Hepatocyte (in vitro differentiated cells): ENCODE data around the gene ELAC1. TPM values are rescaled to one million over a fixed set of nuclear protein-coding genes. Genes with fewer than 3 reads are reported as not detected.

Experiments used
- DNase-seq: peaks from one replicate; pipeline ENCODE4 v3.0.0-alpha.2; 2016; ENCODE audit warnings: low spot score
- H2AFZ ChIP-seq: fragments of 200-600 bp; sonication (generic); 2 replicates; pipeline ENCODE4 v1.6.0; 2016; ENCODE audit warnings: antibody characterized with exemption, mild to moderate bottlenecking
- H3K27ac ChIP-seq: fragments of 200-600 bp; sonication (generic); 2 replicates; pipeline ENCODE4 v1.5.1; 2016; ENCODE audit warnings: mild to moderate bottlenecking
- H3K27me3 ChIP-seq: fragments of 200-600 bp; sonication (generic); 2 replicates; pipeline ENCODE4 v1.6.1; 2016
- H3K36me3 ChIP-seq: fragments of 200-600 bp; sonication (generic); replicated peaks from 2 replicates; pipeline ENCODE4 v1.5.1; 2016; ENCODE audit warnings: low read depth; ENCODE audit not compliant: insufficient read depth
- H3K4me1 ChIP-seq: fragments of 200-600 bp; sonication (generic); 2 replicates; pipeline ENCODE4 v1.5.1; 2016; ENCODE audit warnings: mild to moderate bottlenecking, moderate library complexity; ENCODE audit not compliant: insufficient read depth
- H3K4me2 ChIP-seq: fragments of 200-600 bp; sonication (generic); 2 replicates; pipeline ENCODE4 v1.6.0; 2016
- H3K4me3 ChIP-seq: fragments of 200-600 bp; sonication (generic); 2 replicates; pipeline ENCODE4 v1.5.1; 2016; ENCODE audit warnings: mild to moderate bottlenecking
- H3K79me2 ChIP-seq: fragments of 200-600 bp; sonication (generic); 2 replicates; pipeline ENCODE4 v1.6.0; 2017; ENCODE audit warnings: mild to moderate bottlenecking
- H3K9me2 ChIP-seq: fragments of 200-600 bp; sonication (generic); replicated peaks from 2 replicates; pipeline ENCODE4 v1.6.0; 2017; ENCODE audit warnings: mild to moderate bottlenecking; ENCODE audit not compliant: insufficient read depth
- H3K9me3 ChIP-seq: fragments of 200-600 bp; sonication (generic); 2 replicates; pipeline ENCODE4 v1.5.1; 2016; ENCODE audit warnings: low read depth, mild to moderate bottlenecking
- H4K20me1 ChIP-seq: fragments of 200-600 bp; sonication (generic); 2 replicates; pipeline ENCODE4 v1.6.0; 2016; ENCODE audit warnings: mild to moderate bottlenecking; ENCODE audit not compliant: insufficient read depth, poor library complexity, severe bottlenecking
- EZH2 ChIP-seq: fragments of 200-600 bp; sonication (generic); IDR thresholded peaks from 2 replicates; pipeline ENCODE4 v1.6.1; 2016; ENCODE audit warnings: antibody characterized with exemption, mild to moderate bottlenecking, borderline replicate concordance
- EZH2phosphoT487 ChIP-seq: fragments of 200-600 bp; sonication (generic); IDR thresholded peaks from one replicate; pipeline ENCODE4 v1.6.1; 2018; ENCODE audit warnings: antibody characterized with exemption, mild to moderate bottlenecking, low read depth, moderate library complexity; ENCODE audit not compliant: unreplicated experiment, severe bottlenecking
- WGBS: methylation state at CpG from one replicate; pipeline ENCODE4 v1.1.6; 2016; ENCODE audit warnings: low lambda C conversion rate; ENCODE audit errors: missing lambda C conversion rate; 5-methylcytosine and 5-hydroxymethylcytosine counted together
- polyA plus RNA-seq: library from polyadenylated mRNA; unstranded; fragments of >200 nt; fragmentation: Nextera tagmentation; extraction: Ambion mirVana; gene quantifications from 2 replicates; pipeline ENCODE4 v1.2.1, GENCODE V29; 2016
- total RNA-seq: library from RNA; depleted of rRNA; stranded (reverse); fragments of >200 nt; gene quantifications from 2 replicates; pipeline ENCODE4 v1.2.3, GENCODE V29; 2014
- TF ChIP-seq, protein P1 (sequence below): fragments of 200-600 bp; sonication (generic); IDR thresholded peaks from 2 replicates; pipeline ENCODE4 v1.5.1; 2016; ENCODE audit warnings: antibody characterized with exemption, mild to moderate bottlenecking; ENCODE audit not compliant: poor library complexity

Gene ELAC1
- total and polyA plus RNA-seq, 2 experiments from 2014 or later = 9.4 to 14.7 TPM

DNA sequence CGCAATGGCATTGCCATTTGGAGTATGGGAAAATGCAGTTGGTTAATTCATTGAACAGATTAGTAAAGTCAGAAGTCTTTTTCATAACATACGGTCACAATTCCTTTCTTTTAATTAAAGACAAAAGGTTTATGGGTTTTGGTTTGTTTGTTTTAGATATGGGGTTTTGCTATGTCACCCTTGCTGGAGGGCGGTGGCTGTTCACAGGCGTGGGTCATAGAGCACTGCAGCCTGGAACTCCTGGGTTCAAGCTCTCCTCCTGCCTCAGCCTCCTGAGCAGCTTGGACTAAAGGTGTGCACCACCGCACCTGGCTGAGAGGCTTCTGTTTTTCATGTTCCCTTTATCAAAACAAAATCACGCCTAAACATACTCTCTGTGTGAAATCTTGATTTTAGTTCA is 18.7 kb upstream of the ELAC1 start:
- H3K79me2 ChIP-seq = no peaks in the 10 kb centered on the region
- no peaks in the 10 kb centered on the region for H3K4me1 ChIP-seq
- TF ChIP-seq EZH2phosphoT487 (no peak), EZH2 (no peak)
- H3K36me3 ChIP-seq = no peaks in the 10 kb centered on the region
- H3K27me3 ChIP-seq = no peaks in the 10 kb centered on the region
- no peaks in the 10 kb centered on the region for H3K9me2 ChIP-seq
- no peak overlapping the region for H3K27ac ChIP-seq
- H3K4me2 ChIP-seq = no peak overlapping the region
- no peak overlapping the region for H2AFZ ChIP-seq
- WGBS = 91% methylated on average over 6 of the region's 6 CpGs
- H4K20me1 ChIP-seq = no peaks in the 10 kb centered on the region
- H3K4me3 ChIP-seq = no peak overlapping the region
- H3K9me3 ChIP-seq = no peaks in the 10 kb centered on the region
- no peak for DNase-seq

GRCh38 chr18:50950626-50951025 is 17.2 kb upstream of the ELAC1 start:
- no peak overlapping the region for H3K4me2 ChIP-seq
- no peak overlapping the region for H2AFZ ChIP-seq
- H4K20me1 ChIP-seq = no peaks in the 10 kb centered on the region
- H3K27ac ChIP-seq = no peak overlapping the region
- no peaks in the 10 kb centered on the region for H3K9me3 ChIP-seq
- DNase-seq = no peak
- H3K4me3 ChIP-seq = no peak overlapping the region
- H3K36me3 ChIP-seq = no peaks in the 10 kb centered on the region
- TF ChIP-seq EZH2 = no peak
- TF ChIP-seq, protein P1, sequence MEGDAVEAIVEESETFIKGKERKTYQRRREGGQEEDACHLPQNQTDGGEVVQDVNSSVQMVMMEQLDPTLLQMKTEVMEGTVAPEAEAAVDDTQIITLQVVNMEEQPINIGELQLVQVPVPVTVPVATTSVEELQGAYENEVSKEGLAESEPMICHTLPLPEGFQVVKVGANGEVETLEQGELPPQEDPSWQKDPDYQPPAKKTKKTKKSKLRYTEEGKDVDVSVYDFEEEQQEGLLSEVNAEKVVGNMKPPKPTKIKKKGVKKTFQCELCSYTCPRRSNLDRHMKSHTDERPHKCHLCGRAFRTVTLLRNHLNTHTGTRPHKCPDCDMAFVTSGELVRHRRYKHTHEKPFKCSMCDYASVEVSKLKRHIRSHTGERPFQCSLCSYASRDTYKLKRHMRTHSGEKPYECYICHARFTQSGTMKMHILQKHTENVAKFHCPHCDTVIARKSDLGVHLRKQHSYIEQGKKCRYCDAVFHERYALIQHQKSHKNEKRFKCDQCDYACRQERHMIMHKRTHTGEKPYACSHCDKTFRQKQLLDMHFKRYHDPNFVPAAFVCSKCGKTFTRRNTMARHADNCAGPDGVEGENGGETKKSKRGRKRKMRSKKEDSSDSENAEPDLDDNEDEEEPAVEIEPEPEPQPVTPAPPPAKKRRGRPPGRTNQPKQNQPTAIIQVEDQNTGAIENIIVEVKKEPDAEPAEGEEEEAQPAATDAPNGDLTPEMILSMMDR = no peak
- TF ChIP-seq EZH2phosphoT487 = no peak
- WGBS = 96% methylated on average over 4 of the region's 4 CpGs
- no peaks in the 10 kb centered on the region for H3K9me2 ChIP-seq
- H3K79me2 ChIP-seq = no peaks in the 10 kb centered on the region
- H3K27me3 ChIP-seq = no peaks in the 10 kb centered on the region
- no peaks in the 10 kb centered on the region for H3K4me1 ChIP-seq

GRCh38 chr18:50953822-50954221 is 14.0 kb upstream of the ELAC1 start:
- Histone ChIP-seq H3K36me3 (no peaks in the 10 kb centered on the region), H3K79me2 (no peaks in the 10 kb centered on the region), H3K4me3 (no peak overlapping the region), H2AFZ (no peak overlapping the region), H3K4me2 (no peak overlapping the region), H3K4me1 (no peaks in the 10 kb centered on the region), H3K9me3 (no peaks in the 10 kb centered on the region), H4K20me1 (no peaks in the 10 kb centered on the region), H3K9me2 (no peaks in the 10 kb centered on the region), H3K27me3 (no peaks in the 10 kb centered on the region), H3K27ac (no peak overlapping the region)
- 74% methylated on average over 3 of the region's 3 CpGs for WGBS
- TF ChIP-seq EZH2 = no peak
- TF ChIP-seq, protein P1 = no peak
- TF ChIP-seq EZH2phosphoT487 = no peak
- no peak for DNase-seq

- 85% methylated on average over 4 of the region's 4 CpGs for WGBS
- no peak overlapping the region for H3K4me2 ChIP-seq
These were observed 12.6 kb upstream of the ELAC1 start for GRCh38 chr18:50955253-50955652.

More at GRCh38 chr18:50955253-50955652, 12.6 kb upstream of the ELAC1 start:
- no peaks in the 10 kb centered on the region for H4K20me1 ChIP-seq
- no peaks in the 10 kb centered on the region for H3K9me2 ChIP-seq
- no peak for DNase-seq
- no peaks in the 10 kb centered on the region for H3K9me3 ChIP-seq
- H3K36me3 ChIP-seq = no peaks in the 10 kb centered on the region
- H3K4me3 ChIP-seq = no peak overlapping the region
- H3K4me1 ChIP-seq = no peaks in the 10 kb centered on the region
- no peaks in the 10 kb centered on the region for H3K79me2 ChIP-seq
- no peak overlapping the region for H3K27ac ChIP-seq
- no peaks in the 10 kb centered on the region for H3K27me3 ChIP-seq
- no peak overlapping the region for H2AFZ ChIP-seq
- TF ChIP-seq EZH2phosphoT487 (no peak), EZH2 (no peak)
- TF ChIP-seq, protein P1 = no peak
